IMR-90 (cell line): ENCODE results near the gene KRT36. TPM values are rescaled to one million over a fixed set of nuclear protein-coding genes. Genes with fewer than 3 reads are reported as not detected.

ENCODE experiments used
- ATAC-seq: fragments of 200-7000 bp; cut with Tn5 transposase; 2 replicates; pipeline ENCODE4 v1.9.1; 2020; ENCODE audit warnings: low read depth, mild to moderate bottlenecking, moderate library complexity
- BruUV-seq: library from RNA; stranded (reverse); fragments of 400-500 nt; replicated peaks from 2 replicates; lab custom pipeline; 2021; lab: Mats Ljungman, UMichigan
- CTCF ChIA-PET: fragments of 300-600 bp; formaldehyde crosslinking; extraction: SDS; loops from one replicate; lab custom pipeline; 2021; ENCODE audit warnings: antibody characterized with exemption; lab: Yijun Ruan, JAX
- POLR2A ChIA-PET: fragments of 300-600 bp; sonication (Branson Sonifier 250); formaldehyde crosslinking; loops from one replicate; lab custom pipeline; 2022; ENCODE audit warnings: antibody characterized with exemption; ENCODE audit not compliant: unreplicated experiment; lab: Charles Lee
- DNase-seq: peaks from one replicate; pipeline ENCODE4 v3.0.0; 2013
- H2AFZ ChIP-seq: replicated peaks from 2 replicates; pipeline ENCODE3; 2013; ENCODE audit warnings: low read length, mild to moderate bottlenecking; ENCODE audit not compliant: poor library complexity
- H2AK5ac ChIP-seq: 2 replicates; pipeline ENCODE4 v1.6.1; 2013; ENCODE audit warnings: low read depth, low read length, inconsistent platforms
- H2AK9ac ChIP-seq: replicated peaks from 2 replicates; pipeline ENCODE3; 2013; ENCODE audit warnings: mild to moderate bottlenecking, low read depth, low read length, moderate library complexity; ENCODE audit not compliant: poor library complexity
- H2BK120ac ChIP-seq: 2 replicates; pipeline ENCODE4 v1.6.1; 2013; ENCODE audit warnings: low read depth, low read length, inconsistent platforms
- H2BK15ac ChIP-seq: 3 replicates; pipeline ENCODE4 v1.6.1; 2013; ENCODE audit warnings: low read depth, low read length, inconsistent platforms
- H2BK20ac ChIP-seq: 2 replicates; pipeline ENCODE4 v1.6.1; 2013; ENCODE audit warnings: low read depth, mild to moderate bottlenecking, inconsistent platforms, low read length, moderate library complexity
- H2BK5ac ChIP-seq: 2 replicates; pipeline ENCODE4 v1.6.1; 2013; ENCODE audit warnings: mild to moderate bottlenecking, low read depth, low read length, inconsistent platforms; ENCODE audit not compliant: poor library complexity, severe bottlenecking
- H3K14ac ChIP-seq: replicated peaks from 2 replicates; pipeline ENCODE4 v1.6.1; 2013; ENCODE audit warnings: low read depth, low read length, inconsistent platforms
- H3K18ac ChIP-seq: 2 replicates; pipeline ENCODE4 v1.6.1; 2013; ENCODE audit warnings: low read depth, low read length, control low read depth
- H3K23ac ChIP-seq: 2 replicates; pipeline ENCODE4 v1.6.1; 2013; ENCODE audit warnings: low read depth, low read length, inconsistent platforms
- H3K27ac ChIP-seq: 2 replicates; pipeline ENCODE4 v1.5.1; 2013; ENCODE audit warnings: mild to moderate bottlenecking, control low read depth, low read length; ENCODE audit not compliant: insufficient read depth
- H3K27me3 ChIP-seq: 2 replicates; pipeline ENCODE4 v1.6.1; 2013; ENCODE audit warnings: low read length; ENCODE audit not compliant: control insufficient read depth, insufficient read depth
- H3K36me3 ChIP-seq: 2 replicates; pipeline ENCODE4 v1.6.1; 2013; ENCODE audit warnings: low read length, mixed read lengths; ENCODE audit not compliant: control insufficient read depth, insufficient read depth
- H3K4ac ChIP-seq: 2 replicates; pipeline ENCODE4 v1.6.1; 2013; ENCODE audit warnings: low read depth, low read length, inconsistent platforms
- H3K4me1 ChIP-seq: 2 replicates; pipeline ENCODE4 v1.6.1; 2013; ENCODE audit warnings: low read length, mixed read lengths; ENCODE audit not compliant: control insufficient read depth, insufficient read depth
- H3K4me2 ChIP-seq: 2 replicates; pipeline ENCODE4 v1.6.1; 2013; ENCODE audit warnings: low read depth, mild to moderate bottlenecking, control low read depth, low read length, moderate library complexity
- H3K4me3 ChIP-seq: 2 replicates; pipeline ENCODE4 v1.5.1; 2013; ENCODE audit warnings: low read depth, mild to moderate bottlenecking, control low read depth, low read length, moderate library complexity; ENCODE audit not compliant: insufficient read depth
- H3K56ac ChIP-seq: 2 replicates; pipeline ENCODE4 v1.6.1; 2013; ENCODE audit warnings: low read length, inconsistent platforms; ENCODE audit not compliant: insufficient read depth; ENCODE audit errors: extremely low read depth
- H3K79me1 ChIP-seq, 2 experiments: 2 replicates each; pipeline ENCODE4 v1.6.1; 2013; ENCODE audit warnings: low read length in 2 of 2, inconsistent platforms in 1 of 2, low read depth in 1 of 2
- H3K9ac ChIP-seq: 2 replicates; pipeline ENCODE4 v1.6.1; 2013; ENCODE audit warnings: low read depth, low read length, control low read depth
- H3K9me1 ChIP-seq: 2 replicates; pipeline ENCODE4 v1.6.1; 2013; ENCODE audit warnings: low read length, inconsistent platforms; ENCODE audit not compliant: insufficient read depth
- H3K9me3 ChIP-seq: 2 replicates; pipeline ENCODE4 v1.6.1; 2013; ENCODE audit warnings: low read length; ENCODE audit not compliant: control insufficient read depth, insufficient read depth
- H4K20me1 ChIP-seq: 2 replicates; pipeline ENCODE4 v1.6.1; 2013; ENCODE audit warnings: low read length, inconsistent platforms; ENCODE audit not compliant: insufficient read depth
- H4K5ac ChIP-seq: 2 replicates; pipeline ENCODE4 v1.6.1; 2013; ENCODE audit warnings: mild to moderate bottlenecking, low read depth, low read length, control low read depth
- H4K8ac ChIP-seq, 2 experiments: 2 replicates each; pipeline ENCODE4 v1.6.1; 2013; ENCODE audit warnings: low read depth in 2 of 2, low read length in 2 of 2, control low read depth in 1 of 2, inconsistent platforms in 1 of 2
- H4K91ac ChIP-seq: 2 replicates; pipeline ENCODE4 v1.6.1; 2013; ENCODE audit warnings: low read depth, low read length, inconsistent platforms; ENCODE audit not compliant: insufficient read depth
- FOS ChIP-seq: fragments of 150-350 bp; IDR thresholded peaks from 2 replicates; pipeline ENCODE4 v1.6.1; 2016; ENCODE audit warnings: low read depth, low read length
- MAFK ChIP-seq: IDR thresholded peaks from 2 replicates; pipeline ENCODE4 v1.6.1; 2012; ENCODE audit warnings: low read depth, low read length, improper control_type of control experiment
- POLR2A ChIP-seq: IDR thresholded peaks from 2 replicates; pipeline ENCODE4 v1.6.1; 2012; ENCODE audit warnings: mild to moderate bottlenecking, low read depth, low read length
- WGBS, 2 experiments: methylation state at CpG; one replicate each; pipeline versions ENCODE4 v1.1.5 to v1.1.7; 2013; ENCODE audit warnings: missing lambda C conversion rate in 2 of 2; ENCODE audit not compliant: insufficient read length in 1 of 2; ENCODE audit errors: extremely low coverage in 2 of 2; 5-methylcytosine and 5-hydroxymethylcytosine counted together
- dilution Hi-C: fragments of 300-500 bp; cut with HindIII; formaldehyde crosslinking; loops from one replicate; pipeline ENCODE4 v1.14.3; 2018; ENCODE audit warnings: low sequenced_read_pairs; ENCODE audit not compliant: unreplicated experiment
- in situ Hi-C: fragments of 300-500 bp; cut with MboI; formaldehyde crosslinking; loops from 3 replicates; pipeline ENCODE4 v1.14.3; 2019; ENCODE audit warnings: low sequenced_read_pairs, inconsistent platforms, mixed read lengths
- intact Hi-C: fragments of 100-400 bp; cut with micrococcal nuclease; formaldehyde crosslinking; loops from 2 replicates; pipeline ENCODE4 v1.10.0; 2022
- polyA plus RNA-seq, 3 experiments: library from polyadenylated mRNA; depleted of rRNA; stranded (reverse); fragments of >200 nt; gene quantifications; 2 replicates each; pipeline ENCODE4 v1.2.3, GENCODE V29; 2012; ENCODE audit warnings: low replicate concordance in 1 of 3
- total RNA-seq: library from RNA; depleted of rRNA; stranded (reverse); fragments of >200 nt; gene quantifications from 2 replicates; pipeline ENCODE4 v1.2.3, GENCODE V29; 2012
- TF ChIP-seq, protein P1 (sequence below): fragments of 150-350 bp; IDR thresholded peaks from 2 replicates; pipeline ENCODE4 v1.6.1; 2017; ENCODE audit warnings: mild to moderate bottlenecking, antibody characterized with exemption, low read length, low read depth

The KRT36 gene
- total and polyA plus RNA-seq, 2 of the 4 experiments (the other 2 are of a cell fraction): not detected

DNA sequence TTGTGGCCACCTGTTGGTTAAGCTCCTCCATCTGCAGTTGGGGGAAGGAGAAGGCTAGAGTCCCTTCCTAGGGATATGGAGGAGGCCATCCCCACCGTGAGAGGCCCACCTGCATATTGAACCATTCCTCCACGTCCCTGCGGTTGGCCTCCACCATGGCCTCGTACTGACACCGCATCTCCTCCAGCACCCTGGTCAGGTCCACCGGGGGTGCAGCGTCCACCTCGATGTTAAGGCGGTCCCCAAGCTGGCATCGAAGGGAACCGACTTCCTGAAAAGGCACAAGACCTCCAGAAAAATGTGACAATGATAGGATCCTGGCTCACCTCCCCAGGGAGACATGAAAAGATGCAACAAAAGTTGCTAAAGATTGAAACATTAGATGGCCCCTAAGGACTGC is 25.5 kb downstream of the KRT36 start:
- H3K14ac ChIP-seq: 0 out of 2 replicates have a peak overlapping the region, but pooled peaks have one; percentile 39
- TF ChIP-seq, protein P1, sequence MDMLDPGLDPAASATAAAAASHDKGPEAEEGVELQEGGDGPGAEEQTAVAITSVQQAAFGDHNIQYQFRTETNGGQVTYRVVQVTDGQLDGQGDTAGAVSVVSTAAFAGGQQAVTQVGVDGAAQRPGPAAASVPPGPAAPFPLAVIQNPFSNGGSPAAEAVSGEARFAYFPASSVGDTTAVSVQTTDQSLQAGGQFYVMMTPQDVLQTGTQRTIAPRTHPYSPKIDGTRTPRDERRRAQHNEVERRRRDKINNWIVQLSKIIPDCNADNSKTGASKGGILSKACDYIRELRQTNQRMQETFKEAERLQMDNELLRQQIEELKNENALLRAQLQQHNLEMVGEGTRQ: no peak
- TF ChIP-seq POLR2A (no peak), FOS (no peak), MAFK (no peak)
- no peaks in the 10 kb centered on the region; the same call in 1 of the 2 replicates for H4K20me1 ChIP-seq
- no peak overlapping the region for H3K4me2 ChIP-seq
- 89% methylated on average over 9 of the region's 11 CpGs; no CpG with 5 or more reads in 1 of the 2 experiments for WGBS, 2 experiments
- H2AFZ ChIP-seq: no peak overlapping the region
- H3K9me3 ChIP-seq: peaks cover 10% of the 10 kb centered on the region
- ATAC-seq: no peak
- H3K36me3 ChIP-seq: no peaks in the 10 kb centered on the region
- POLR2A ChIA-PET: no interaction called here
- H3K9ac ChIP-seq: no peak overlapping the region
- no peak overlapping the region for H3K56ac ChIP-seq
- H3K4me1 ChIP-seq: peaks cover 8% of the 10 kb centered on the region
- H2BK120ac ChIP-seq: no peak overlapping the region
- dilution Hi-C loops: no loop called here
- no peak overlapping the region for H3K27ac ChIP-seq
- H3K9me1 ChIP-seq: no peaks in the 10 kb centered on the region
- CTCF ChIA-PET: no interaction called here
- no peaks in the 10 kb centered on the region for H3K79me1 ChIP-seq
- H3K27me3 ChIP-seq: peaks cover 25% of the 10 kb centered on the region
- H4K5ac ChIP-seq: no peak overlapping the region
- H4K8ac ChIP-seq: no peak overlapping the region
- no peak overlapping the region for H3K23ac ChIP-seq
- BruUV-seq: no TSS peak
- no peak overlapping the region for H3K4me3 ChIP-seq
- H2AK5ac ChIP-seq: no peak overlapping the region; the same call in 1 of the 2 replicates
- H4K91ac ChIP-seq: no peak overlapping the region; the same call in 1 of the 2 replicates
- no peak overlapping the region for H2AK9ac ChIP-seq
- no peak overlapping the region for H2BK5ac ChIP-seq
- intact Hi-C loops: no loop called here
- no peak overlapping the region for H3K18ac ChIP-seq
- no peak for DNase-seq
- no peak overlapping the region; the same call in 2 of the 3 replicates for H2BK15ac ChIP-seq
- in situ Hi-C loops: no loop called here
- no peak overlapping the region for H3K4ac ChIP-seq
- H2BK20ac ChIP-seq: no peak overlapping the region
